ENCODE results near the gene CABLES1.
"Not testable (repeated sequence)": the region's sequence is repeated elsewhere in the genome, so short reads cannot be mapped to it uniquely, and the experiment has no call there.

Gene CABLES1

GRCh38 chr18:23238651-23239349 is 103.5 kb downstream of the CABLES1 start:
- H3K4me3 ChIP-seq (ENCODE audit: low read depth, low read length): no peak overlapping the region

- H3K4me3 ChIP-seq (ENCODE audit: low read depth, low read length): no peak overlapping the region
Observed at GRCh38 chr18:23239350-23239692, 104.0 kb downstream of the CABLES1 start.

- no peak overlapping the region for H3K4me3 ChIP-seq (ENCODE audit: low read depth, low read length)
Observed at GRCh38 chr18:23239885-23240608, 104.8 kb downstream of the CABLES1 start.

- H3K4me3 ChIP-seq (ENCODE audit: low read depth, low read length): no peak overlapping the region
Observed at GRCh38 chr18:23240609-23240930, 105.3 kb downstream of the CABLES1 start.

- H3K4me3 ChIP-seq (ENCODE audit: low read depth, low read length): not testable (repeated sequence)
Observed at GRCh38 chr18:23241833-23242496, 106.7 kb downstream of the CABLES1 start.

GRCh38 chr18:23243178-23243577 is 107.9 kb downstream of the CABLES1 start:
- no peak overlapping the region for H3K4me3 ChIP-seq (ENCODE audit: low read depth, low read length)

- no peak overlapping the region for H3K4me3 ChIP-seq (ENCODE audit: low read depth, low read length)
Observed at GRCh38 chr18:23243816-23244215, 108.5 kb downstream of the CABLES1 start.

- H3K4me3 ChIP-seq (ENCODE audit: low read depth, low read length): no peak overlapping the region
Observed at GRCh38 chr18:23244401-23244800, 109.1 kb downstream of the CABLES1 start.

GRCh38 chr18:23245461-23245860 is 110.2 kb downstream of the CABLES1 start:
- H3K4me3 ChIP-seq (ENCODE audit: low read depth, low read length): no peak overlapping the region

GRCh38 chr18:23247331-23247730 is 112.0 kb downstream of the CABLES1 start:
- no peak overlapping the region for H3K4me3 ChIP-seq (ENCODE audit: low read depth, low read length)

- H3K4me3 ChIP-seq (ENCODE audit: low read depth, low read length): no peak overlapping the region
Observed at GRCh38 chr18:23247896-23248295, 112.6 kb downstream of the CABLES1 start.

GRCh38 chr18:23248826-23249225 is 113.5 kb downstream of the CABLES1 start:
- H3K4me3 ChIP-seq (ENCODE audit: low read depth, low read length): no peak overlapping the region

- no peak overlapping the region for H3K4me3 ChIP-seq (ENCODE audit: low read depth, low read length)
Observed at GRCh38 chr18:23249348-23249747, 114.1 kb downstream of the CABLES1 start.

GRCh38 chr18:23250893-23251656 is 115.8 kb downstream of the CABLES1 start:
- H3K4me3 ChIP-seq (ENCODE audit: low read depth, low read length): no peak overlapping the region

GRCh38 chr18:23253630-23254029 is 118.3 kb downstream of the CABLES1 start:
- no peak overlapping the region for H3K4me3 ChIP-seq (ENCODE audit: low read depth, low read length)

GRCh38 chr18:23257137-23257536 is 121.9 kb downstream of the CABLES1 start:
- H3K4me3 ChIP-seq (ENCODE audit: low read depth, low read length): no peak overlapping the region

- H3K4me3 ChIP-seq (ENCODE audit: low read depth, low read length): no peak overlapping the region
Observed at GRCh38 chr18:23257686-23258565, 122.6 kb downstream of the CABLES1 start.

- H3K4me3 ChIP-seq (ENCODE audit: low read depth, low read length): no peak overlapping the region
Observed at GRCh38 chr18:23258566-23259469, 123.5 kb downstream of the CABLES1 start.
